ENCODE data around the gene RASSF4. TPM values are rescaled to one million over a fixed set of nuclear protein-coding genes. Genes with fewer than 3 reads are reported as not detected.

Gene RASSF4
- total RNA-seq, 4 donors from 2014 or later = 1.7 to 22.5 (median 7.4) TPM

GRCh38 chr10:44968500-44969400 lies 9.1 kb downstream of the RASSF4 start:
- H3K27me3 ChIP-seq = no peaks in the 10 kb centered on the region
- no peak overlapping the region for H3K4me3 ChIP-seq
- intact Hi-C loops (cut with DNase I) = no loop called here
- no peaks in the 10 kb centered on the region for H3K9me3 ChIP-seq
- TF ChIP-seq POLR2A (IDR thresholded peaks at IDR 0.05) (no peak), CTCF (IDR thresholded peaks at IDR 0.05) (no peak)
- no peak for DNase-seq
- WGBS, 2 donors = 72 to 77% methylated on average over 11 of the region's 11 CpGs
- peak overlapping the region in 3 of 4 donors; percentile 60 to 92 (median 65) for H3K27ac ChIP-seq
- H3K4me1 ChIP-seq = peaks cover 15 to 72% (median 29%) of the 10 kb centered on the region in 3 donors
- H3K36me3 ChIP-seq = peaks cover 0 to 30% (median 0%) of the 10 kb centered on the region in 3 donors

GRCh38 chr10:44969854-44970253 lies 10.3 kb downstream of the RASSF4 start:
- H3K36me3 ChIP-seq = peaks cover 0 to 30% (median 0%) of the 10 kb centered on the region in 3 donors
- intact Hi-C loops (cut with DNase I) = loop anchor here (5.0 kb wide), 1 partner anchor 38 kb away; no protein-coding TSS in a partner anchor
- no peak for DNase-seq
- no peak overlapping the region for H3K27ac ChIP-seq
- H3K4me1 ChIP-seq = peaks cover 22 to 72% (median 31%) of the 10 kb centered on the region in 3 donors
- no peaks in the 10 kb centered on the region for H3K9me3 ChIP-seq
- no peak for TF ChIP-seq CTCF (IDR thresholded peaks at IDR 0.05)
- no peak for TF ChIP-seq POLR2A (IDR thresholded peaks at IDR 0.05)
- H3K27me3 ChIP-seq = no peaks in the 10 kb centered on the region
- WGBS, 2 donors = 74 to 96% methylated on average over 7 to 9 of the region's 9 CpGs
- no peak overlapping the region for H3K4me3 ChIP-seq

GRCh38 chr10:44970812-44971395 lies 11.3 kb downstream of the RASSF4 start:
- H3K36me3 ChIP-seq = peaks cover 0 to 30% (median 0%) of the 10 kb centered on the region in 3 donors

GRCh38 chr10:44971434-44971833 lies 11.8 kb downstream of the RASSF4 start:
- TF ChIP-seq CTCF (IDR thresholded peaks at IDR 0.05) (no peak), POLR2A (IDR thresholded peaks at IDR 0.05) (no peak)
- H3K4me1 ChIP-seq = peaks cover 25 to 72% (median 28%) of the 10 kb centered on the region in 3 donors
- H3K4me3 ChIP-seq = no peak overlapping the region
- H3K27ac ChIP-seq = no peak overlapping the region
- no peak for DNase-seq
- no peaks in the 10 kb centered on the region for H3K27me3 ChIP-seq
- H3K9me3 ChIP-seq = no peaks in the 10 kb centered on the region
- H3K36me3 ChIP-seq = peaks cover 0 to 30% (median 0%) of the 10 kb centered on the region in 3 donors
- intact Hi-C loops (cut with DNase I) = loop anchor here (5.0 kb wide), 1 partner anchor 39 kb away; no protein-coding TSS in a partner anchor
- 86 to 100% methylated on average over 2 to 4 of the region's 11 CpGs for WGBS, 2 donors

More at GRCh38 chr10:44970812-44971395, 11.3 kb downstream of the RASSF4 start:
- Histone ChIP-seq H3K9me3 (no peaks in the 10 kb centered on the region), H3K27ac (no peak overlapping the region), H3K4me1 (peaks cover 25 to 72% (median 28%) of the 10 kb centered on the region in 3 donors), H3K27me3 (no peaks in the 10 kb centered on the region), H3K4me3 (no peak overlapping the region)
- TF ChIP-seq POLR2A (IDR thresholded peaks at IDR 0.05) = no peak
- no peak for TF ChIP-seq CTCF (IDR thresholded peaks at IDR 0.05)
- intact Hi-C loops (cut with DNase I) = loop anchor here (5.0 kb wide), 1 partner anchor 39 kb away; no protein-coding TSS in a partner anchor
- DNase-seq = no peak
- 83 to 95% methylated on average over 4 to 7 of the region's 8 CpGs for WGBS, 2 donors

Measured in esophagus squamous epithelium (tissue), 5 donors.